Activated T-cell treated with anti-CD3 and anti-CD28 coated beads for 4 hours (primary cell): Measurements from ENCODE around the gene IMMP2L.
"Not testable (repeated sequence)": the region's sequence is repeated elsewhere in the genome, so short reads cannot be mapped to it uniquely, and the experiment has no call there.

Experiments used
- DNase-seq: peaks from one replicate; pipeline ENCODE4 v3.0.0-alpha.2; 2020

IMMP2L gene

GRCh38 chr7:110973196-110973990, 588.9 kb downstream of the IMMP2L start:
- no peak for DNase-seq

DNA sequence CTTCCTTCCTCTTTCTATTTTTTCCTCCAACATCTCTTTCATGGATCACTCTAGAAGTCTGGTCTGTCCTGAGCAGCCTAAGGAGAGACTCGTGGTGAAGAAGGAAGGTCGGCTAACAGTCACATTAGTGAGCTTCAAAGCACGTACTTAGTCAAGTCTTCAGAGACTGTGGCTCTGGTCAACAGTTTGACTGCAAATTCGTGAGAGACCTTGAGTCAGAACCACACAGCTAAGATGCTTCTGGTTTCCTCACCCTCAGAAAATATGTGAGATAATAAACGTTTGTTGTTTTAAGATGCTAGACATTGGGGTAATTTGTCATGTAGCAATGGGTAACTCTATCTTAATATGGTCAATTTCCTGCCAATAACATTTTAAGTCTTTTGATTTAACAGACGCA, 597.5 kb downstream of the IMMP2L start:
- no peak for DNase-seq

DNA sequence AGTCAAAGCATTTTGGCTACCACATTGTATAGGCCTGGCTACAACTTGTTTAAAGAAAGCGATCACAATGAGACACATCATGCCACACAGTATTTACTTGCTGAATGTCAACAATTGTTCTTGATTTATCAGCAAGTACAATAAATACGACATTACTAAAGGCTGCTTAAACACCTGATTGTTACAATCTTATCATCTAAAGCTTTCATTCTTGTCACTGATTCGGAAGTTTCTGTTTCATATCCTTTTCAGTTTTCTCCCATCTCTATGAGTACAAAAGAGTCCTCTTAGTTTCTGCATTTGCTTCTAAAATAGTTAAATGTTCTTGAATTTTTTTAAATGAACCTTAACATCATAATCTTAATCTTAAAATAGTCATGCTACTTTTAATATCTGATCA, 599.5 kb downstream of the IMMP2L start:
- DNase-seq, result no peak

GRCh38 chr7:110962374-110962773, 599.9 kb downstream of the IMMP2L start:
- no peak for DNase-seq

- DNase-seq, result no peak
These were observed 601.5 kb downstream of the IMMP2L start for GRCh38 chr7:110960811-110961210.

- no peak for DNase-seq
These were observed 614.0 kb downstream of the IMMP2L start for GRCh38 chr7:110948280-110948679.

DNA sequence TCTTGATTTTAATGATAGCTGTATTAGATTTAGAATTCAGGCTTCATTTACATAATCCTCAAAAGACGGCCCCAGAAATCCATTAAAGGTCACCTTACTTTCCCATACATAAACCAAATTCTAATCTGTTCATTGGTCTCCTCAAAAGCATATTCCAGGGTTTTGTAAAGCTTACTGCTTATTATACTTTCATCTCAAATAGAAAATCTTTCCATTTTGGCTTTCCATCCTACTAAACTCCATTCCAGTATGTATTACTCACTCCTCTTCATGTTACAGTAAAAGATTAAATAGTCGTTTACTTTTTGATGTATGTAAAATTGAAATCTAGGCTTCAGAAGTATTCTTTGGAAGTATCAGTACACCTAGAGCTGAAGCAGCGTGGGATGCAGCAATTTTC, 614.9 kb downstream of the IMMP2L start:
- no peak for DNase-seq

- DNase-seq, result no peak
These were observed 617.2 kb downstream of the IMMP2L start for GRCh38 chr7:110944966-110945644.

- DNase-seq, result no peak
These were observed 617.8 kb downstream of the IMMP2L start for GRCh38 chr7:110944448-110944847.

DNA sequence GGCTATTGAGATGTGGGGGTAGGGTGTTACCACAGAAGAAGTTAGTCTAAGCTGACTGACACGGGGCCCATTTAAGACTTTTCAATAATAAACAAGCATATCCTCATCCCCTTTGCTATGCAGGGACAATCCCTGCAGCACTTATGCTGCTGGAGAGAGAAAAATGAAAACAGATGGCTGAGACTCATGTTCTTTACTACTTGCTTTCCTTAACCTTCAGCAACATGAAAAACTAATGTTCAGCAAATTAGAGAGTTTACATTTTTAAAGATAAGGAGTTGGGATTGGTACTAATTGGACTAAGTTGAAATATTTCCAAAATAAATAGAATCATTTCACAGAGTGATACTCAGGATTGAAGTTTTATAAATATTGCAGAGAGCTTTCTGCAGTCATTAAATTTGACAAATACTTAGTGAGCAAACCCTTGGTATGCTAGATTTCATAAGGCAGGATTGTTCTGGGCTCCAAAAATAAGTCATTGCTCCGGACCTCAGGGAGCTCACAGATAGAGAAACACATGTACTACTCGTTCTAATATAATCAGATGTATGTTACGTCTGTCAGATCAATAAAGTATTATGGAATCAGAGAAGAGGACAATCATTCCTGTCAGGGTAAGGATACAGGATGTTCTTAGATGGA, 618.5 kb downstream of the IMMP2L start:
- no peak for DNase-seq

- no peak for DNase-seq
These were observed 620.9 kb downstream of the IMMP2L start for GRCh38 chr7:110941385-110941784.

DNA sequence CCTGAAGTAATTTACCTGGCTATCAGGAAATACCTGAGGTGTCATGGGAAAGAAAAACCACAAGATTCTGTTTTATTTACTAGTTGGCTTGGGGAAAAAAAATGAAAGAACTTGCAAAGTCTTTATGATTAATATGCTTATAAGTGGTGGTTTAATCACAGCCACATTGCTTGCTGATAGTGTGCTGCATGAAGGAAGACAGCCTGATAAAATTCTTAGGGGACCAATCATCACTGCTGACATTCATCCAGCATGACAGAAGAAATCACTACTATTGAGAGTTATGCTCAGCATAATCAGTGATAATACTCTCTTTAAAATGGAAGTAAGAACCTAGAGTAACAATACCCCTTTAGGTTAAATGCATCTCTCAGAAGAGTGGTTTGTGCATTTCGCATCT, 621.5 kb downstream of the IMMP2L start:
- no peak for DNase-seq

- DNase-seq, result no peak
These were observed 624.1 kb downstream of the IMMP2L start for GRCh38 chr7:110938165-110938564.

DNA sequence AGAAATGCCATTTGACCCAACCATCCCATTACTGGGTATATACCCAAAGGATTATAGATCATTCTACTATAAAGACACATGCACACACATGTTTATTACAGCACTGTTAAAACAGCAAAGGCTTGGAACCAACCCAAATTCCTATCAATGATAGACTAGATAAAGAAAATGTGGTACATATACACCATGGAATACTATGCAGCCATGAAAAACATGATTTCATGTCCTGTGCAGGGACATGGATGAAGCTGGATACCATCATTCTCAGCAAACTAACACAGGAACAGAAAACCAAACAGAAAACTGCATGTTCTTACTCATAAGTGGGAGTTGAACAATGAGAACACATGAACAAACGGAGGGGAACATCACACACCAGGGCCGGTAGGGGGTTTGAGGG, 625.6 kb downstream of the IMMP2L start:
- not testable (repeated sequence) for DNase-seq

DNA sequence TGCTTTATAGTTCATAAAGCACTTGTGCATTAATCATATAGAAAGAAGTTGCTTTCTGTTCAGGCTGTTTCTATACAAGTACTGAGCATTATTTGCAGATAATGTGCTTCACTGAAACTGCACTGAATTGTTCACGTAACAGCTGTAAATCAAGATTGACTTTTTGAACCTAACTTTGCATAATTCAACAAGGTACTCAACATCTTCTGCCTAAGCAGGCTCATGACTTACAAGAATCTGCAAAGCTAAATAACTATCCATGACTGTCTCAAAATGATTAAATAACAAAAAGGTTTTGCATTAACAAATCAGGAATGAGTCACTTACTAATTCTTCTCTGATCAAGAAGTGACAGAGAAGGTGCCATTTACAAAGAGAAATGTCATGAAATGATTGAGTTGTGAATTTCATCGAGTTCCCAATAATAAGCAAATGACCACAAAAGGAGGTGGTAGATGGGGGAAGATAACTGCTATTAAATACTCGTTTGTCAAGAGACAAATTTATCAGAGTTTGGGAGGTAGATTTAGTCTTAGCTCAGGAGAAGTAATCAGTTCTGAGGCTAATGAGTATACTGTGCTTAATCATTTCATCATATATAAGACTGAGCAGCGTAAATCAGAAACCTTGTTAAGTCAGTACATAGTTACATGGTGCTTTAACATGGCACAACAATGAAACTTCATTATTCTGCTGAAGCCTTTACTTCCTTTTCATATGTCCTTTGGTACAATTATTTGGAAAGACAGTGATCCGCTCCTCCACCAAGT, 632.6 kb downstream of the IMMP2L start:
- no peak for DNase-seq

GRCh38 chr7:110922906-110923305, 639.4 kb downstream of the IMMP2L start:
- no peak for DNase-seq

DNA sequence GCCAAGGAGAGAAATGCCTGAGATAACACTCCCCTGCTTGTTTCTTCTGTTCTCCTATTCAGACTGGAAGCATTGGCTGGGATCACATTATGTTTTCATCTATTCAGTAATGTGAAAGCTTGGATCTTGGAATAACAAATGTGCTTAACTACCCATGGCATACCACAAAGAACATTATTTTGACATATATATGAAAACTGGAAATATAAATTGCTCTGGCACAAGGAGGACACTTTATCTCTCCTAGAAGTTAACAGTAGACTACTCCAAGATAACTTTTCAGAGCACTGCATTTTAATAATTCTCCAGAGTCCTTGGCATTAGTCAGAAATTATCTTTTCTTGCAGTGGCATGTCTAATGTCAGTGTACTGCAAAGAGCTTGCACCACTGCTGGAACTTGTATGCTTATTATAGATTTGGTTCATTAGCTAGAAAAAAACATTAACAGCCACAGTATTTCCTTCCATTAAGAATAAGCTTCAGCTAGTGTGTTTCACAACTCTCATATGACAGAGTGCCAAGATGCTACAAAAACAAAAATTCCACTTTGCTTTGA, 640.6 kb downstream of the IMMP2L start:
- DNase-seq, result no peak

GRCh38 chr7:110918949-110919548, 643.2 kb downstream of the IMMP2L start:
- no peak for DNase-seq

- no peak for DNase-seq
These were observed 648.0 kb downstream of the IMMP2L start for GRCh38 chr7:110914263-110914662.

DNA sequence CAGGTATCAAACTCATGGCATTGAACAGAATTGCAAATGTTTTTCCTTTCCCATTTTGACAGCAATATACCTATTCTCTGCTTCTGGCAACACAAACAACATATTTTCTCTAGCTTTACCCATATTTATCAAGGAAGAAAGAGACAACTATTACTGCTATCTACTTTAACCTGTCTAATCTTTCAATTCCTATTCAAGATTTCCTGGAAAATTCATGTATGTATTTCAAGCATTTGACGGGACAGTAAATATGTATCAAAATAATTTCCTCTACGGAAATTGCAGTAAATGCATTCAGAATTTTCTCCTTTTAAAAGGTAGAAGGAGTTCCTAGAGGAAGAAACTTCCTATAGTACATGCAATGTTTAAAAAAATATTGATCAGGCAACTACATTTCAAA, 650.7 kb downstream of the IMMP2L start:
- DNase-seq, result no peak

DNA sequence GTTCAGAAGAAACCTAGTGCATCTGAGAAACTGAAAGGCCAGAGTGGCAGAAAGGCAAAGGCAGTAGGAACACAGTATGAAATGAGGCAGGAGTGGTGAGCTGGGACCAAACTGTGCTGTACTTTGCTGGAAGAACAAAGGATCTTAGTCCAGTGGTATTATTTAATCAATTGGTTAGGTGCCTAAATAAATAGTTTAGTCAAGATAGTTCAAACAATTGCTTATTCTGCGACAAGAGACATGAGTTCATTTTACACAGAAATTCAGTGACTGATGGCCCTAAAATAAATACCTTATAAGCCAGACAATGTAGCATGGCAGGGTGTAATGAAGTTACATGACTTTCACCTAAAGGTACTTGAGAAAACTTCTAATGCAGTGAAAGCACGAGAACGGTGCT, 653.2 kb downstream of the IMMP2L start:
- no peak for DNase-seq

GRCh38 chr7:110905773-110906566, 656.3 kb downstream of the IMMP2L start:
- DNase-seq, result no peak
